ENCODE results near the gene TNFAIP8L1.

Gene TNFAIP8L1

DNA sequence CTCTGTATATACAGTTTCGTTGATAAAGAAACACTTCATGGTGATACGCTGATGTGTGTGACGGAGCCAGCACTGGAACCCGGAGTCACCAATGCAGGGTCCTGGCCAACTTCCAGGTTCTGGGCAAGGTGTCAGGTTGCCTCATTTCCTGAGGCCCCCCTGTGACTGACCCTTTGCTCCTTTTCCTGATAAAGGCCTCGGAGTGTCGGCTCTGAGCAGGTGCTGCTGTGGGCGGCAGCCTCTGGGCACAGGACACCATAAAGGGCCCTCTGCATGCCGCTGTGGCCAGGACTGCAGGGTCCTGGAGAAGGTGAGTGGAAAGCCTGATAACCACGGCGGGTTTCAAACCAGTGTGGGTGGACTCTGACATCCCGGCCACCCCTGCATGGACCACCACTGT is 48.1 kb downstream of the TNFAIP8L1 start:
- Histone ChIP-seq H3K36me3 (ENCODE audit: control insufficient read depth in 1 of 2, insufficient read depth in 2 of 2, low read length in 2 of 2) (peaks cover 38 to 95% of the 10 kb centered on the region in 2 donors), H3K4me1 (ENCODE audit: control insufficient read depth in 1 of 2, insufficient read depth in 2 of 2, low read length in 2 of 2) (no peaks in the 10 kb centered on the region), H3K9me3 (ENCODE audit: control insufficient read depth in 1 of 2, low read length in 2 of 2) (no peaks in the 10 kb centered on the region), H3K27me3 (ENCODE audit: low read depth, low read length) (no peaks in the 10 kb centered on the region), H3K4me3 (ENCODE audit: low read depth in 1 of 2, low read length in 2 of 2) (no peak overlapping the region), H3K27ac (ENCODE audit: low read length) (no peak overlapping the region)

GRCh38 chr19:4688587-4688986 is 49.3 kb downstream of the TNFAIP8L1 start:
- peaks cover 46 to 93% of the 10 kb centered on the region in 2 donors for H3K36me3 ChIP-seq (ENCODE audit: control insufficient read depth in 1 of 2, insufficient read depth in 2 of 2, low read length in 2 of 2)
- no peaks in the 10 kb centered on the region for H3K27me3 ChIP-seq (ENCODE audit: low read depth, low read length)
- no peak overlapping the region for H3K27ac ChIP-seq (ENCODE audit: low read length)
- no peaks in the 10 kb centered on the region for H3K9me3 ChIP-seq (ENCODE audit: control insufficient read depth in 1 of 2, low read length in 2 of 2)
- H3K4me1 ChIP-seq (ENCODE audit: control insufficient read depth in 1 of 2, insufficient read depth in 2 of 2, low read length in 2 of 2): no peaks in the 10 kb centered on the region
- H3K4me3 ChIP-seq (ENCODE audit: low read depth in 1 of 2, low read length in 2 of 2): no peak overlapping the region

DNA sequence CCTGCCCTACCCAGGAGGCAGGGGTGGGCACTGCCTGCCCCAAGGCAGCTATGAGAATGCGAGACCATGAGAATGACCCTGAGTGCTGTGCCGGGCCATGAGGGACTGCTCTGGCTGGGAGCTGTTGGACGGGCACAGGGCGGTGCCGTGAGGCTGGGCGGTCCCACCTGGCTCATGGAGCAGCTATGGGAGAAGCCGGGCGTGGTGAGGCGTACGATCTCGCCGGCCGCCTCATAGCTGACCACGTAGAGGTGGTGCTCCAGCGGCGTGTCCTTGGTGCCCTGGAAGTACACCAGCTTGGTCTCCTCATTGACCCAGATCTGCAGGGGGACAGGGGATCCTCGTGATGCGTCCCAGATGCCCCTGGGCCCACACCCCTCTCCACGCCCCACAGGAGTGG is 50.1 kb downstream of the TNFAIP8L1 start:
- no peak overlapping the region for H3K27ac ChIP-seq (ENCODE audit: low read length)
- peaks cover 48 to 93% of the 10 kb centered on the region in 2 donors for H3K36me3 ChIP-seq (ENCODE audit: control insufficient read depth in 1 of 2, insufficient read depth in 2 of 2, low read length in 2 of 2)
- H3K27me3 ChIP-seq (ENCODE audit: low read depth, low read length): no peaks in the 10 kb centered on the region
- H3K4me1 ChIP-seq (ENCODE audit: control insufficient read depth in 1 of 2, insufficient read depth in 2 of 2, low read length in 2 of 2): no peaks in the 10 kb centered on the region
- H3K9me3 ChIP-seq (ENCODE audit: control insufficient read depth in 1 of 2, low read length in 2 of 2): no peaks in the 10 kb centered on the region
- no peak overlapping the region for H3K4me3 ChIP-seq (ENCODE audit: low read depth in 1 of 2, low read length in 2 of 2)

GRCh38 chr19:4690361-4690760 is 51.0 kb downstream of the TNFAIP8L1 start:
- Histone ChIP-seq H3K4me3 (ENCODE audit: low read depth in 1 of 2, low read length in 2 of 2) (no peak overlapping the region), H3K36me3 (ENCODE audit: control insufficient read depth in 1 of 2, insufficient read depth in 2 of 2, low read length in 2 of 2) (peaks cover 47 to 93% of the 10 kb centered on the region in 2 donors), H3K27ac (ENCODE audit: low read length) (no peak overlapping the region), H3K27me3 (ENCODE audit: low read depth, low read length) (no peaks in the 10 kb centered on the region), H3K4me1 (ENCODE audit: control insufficient read depth in 1 of 2, insufficient read depth in 2 of 2, low read length in 2 of 2) (no peaks in the 10 kb centered on the region), H3K9me3 (ENCODE audit: control insufficient read depth in 1 of 2, low read length in 2 of 2) (no peaks in the 10 kb centered on the region)

DNA sequence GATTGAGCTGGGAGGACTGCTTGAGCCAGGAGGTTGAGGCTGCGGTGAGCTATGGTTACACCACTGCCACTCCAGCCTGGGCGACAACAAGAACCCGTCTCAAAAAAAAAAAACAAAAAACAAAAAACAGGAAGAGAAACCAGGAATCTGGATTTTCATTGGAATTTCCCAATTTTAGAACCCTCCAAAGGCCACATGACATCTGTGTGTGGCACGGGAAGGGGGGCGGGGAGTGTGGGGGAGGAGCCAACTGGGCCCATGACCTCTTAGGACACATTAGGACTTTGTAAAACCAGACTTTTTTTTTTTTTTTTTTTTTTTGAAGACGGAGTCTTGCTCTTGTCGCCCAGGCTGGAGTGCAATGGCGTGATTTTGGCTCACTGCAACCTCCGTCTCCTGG is 52.1 kb downstream of the TNFAIP8L1 start:
- H3K4me1 ChIP-seq (ENCODE audit: control insufficient read depth in 1 of 2, insufficient read depth in 2 of 2, low read length in 2 of 2): no peaks in the 10 kb centered on the region
- no peaks in the 10 kb centered on the region for H3K27me3 ChIP-seq (ENCODE audit: low read depth, low read length)
- peaks cover 47 to 86% of the 10 kb centered on the region in 2 donors for H3K36me3 ChIP-seq (ENCODE audit: control insufficient read depth in 1 of 2, insufficient read depth in 2 of 2, low read length in 2 of 2)
- no peak overlapping the region for H3K4me3 ChIP-seq (ENCODE audit: low read depth in 1 of 2, low read length in 2 of 2)
- H3K9me3 ChIP-seq (ENCODE audit: control insufficient read depth in 1 of 2, low read length in 2 of 2): no peaks in the 10 kb centered on the region
- H3K27ac ChIP-seq (ENCODE audit: low read length): no peak overlapping the region

GRCh38 chr19:4692251-4693077 is 53.1 kb downstream of the TNFAIP8L1 start:
- no peaks in the 10 kb centered on the region for H3K4me1 ChIP-seq (ENCODE audit: control insufficient read depth in 1 of 2, insufficient read depth in 2 of 2, low read length in 2 of 2)
- no peaks in the 10 kb centered on the region for H3K27me3 ChIP-seq (ENCODE audit: low read depth, low read length)
- peaks cover 43 to 84% of the 10 kb centered on the region in 2 donors for H3K36me3 ChIP-seq (ENCODE audit: control insufficient read depth in 1 of 2, insufficient read depth in 2 of 2, low read length in 2 of 2)
- no peak overlapping the region for H3K4me3 ChIP-seq (ENCODE audit: low read depth in 1 of 2, low read length in 2 of 2)
- no peaks in the 10 kb centered on the region for H3K9me3 ChIP-seq (ENCODE audit: control insufficient read depth in 1 of 2, low read length in 2 of 2)
- no peak overlapping the region for H3K27ac ChIP-seq (ENCODE audit: low read length)

DNA sequence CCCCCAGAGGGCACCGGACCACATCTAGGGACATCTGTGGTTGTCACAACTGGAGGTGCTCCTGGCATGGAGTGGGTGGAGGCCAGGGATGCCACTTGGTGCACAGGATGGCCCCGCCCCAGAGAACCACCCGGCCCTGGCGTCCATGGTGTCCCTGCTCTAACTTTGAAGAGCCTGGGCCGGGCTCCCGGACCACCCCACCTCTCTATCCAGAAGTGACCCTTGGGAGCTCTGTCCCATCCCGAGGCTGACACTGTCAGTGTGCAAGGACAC is 53.7 kb downstream of the TNFAIP8L1 start:
- no peak overlapping the region for H3K4me3 ChIP-seq (ENCODE audit: low read depth in 1 of 2, low read length in 2 of 2)
- H3K9me3 ChIP-seq (ENCODE audit: control insufficient read depth in 1 of 2, low read length in 2 of 2): no peaks in the 10 kb centered on the region
- no peaks in the 10 kb centered on the region for H3K27me3 ChIP-seq (ENCODE audit: low read depth, low read length)
- no peak overlapping the region for H3K27ac ChIP-seq (ENCODE audit: low read length)
- H3K4me1 ChIP-seq (ENCODE audit: control insufficient read depth in 1 of 2, insufficient read depth in 2 of 2, low read length in 2 of 2): no peaks in the 10 kb centered on the region
- H3K36me3 ChIP-seq (ENCODE audit: control insufficient read depth in 1 of 2, insufficient read depth in 2 of 2, low read length in 2 of 2): peaks cover 42 to 84% of the 10 kb centered on the region in 2 donors

DNA sequence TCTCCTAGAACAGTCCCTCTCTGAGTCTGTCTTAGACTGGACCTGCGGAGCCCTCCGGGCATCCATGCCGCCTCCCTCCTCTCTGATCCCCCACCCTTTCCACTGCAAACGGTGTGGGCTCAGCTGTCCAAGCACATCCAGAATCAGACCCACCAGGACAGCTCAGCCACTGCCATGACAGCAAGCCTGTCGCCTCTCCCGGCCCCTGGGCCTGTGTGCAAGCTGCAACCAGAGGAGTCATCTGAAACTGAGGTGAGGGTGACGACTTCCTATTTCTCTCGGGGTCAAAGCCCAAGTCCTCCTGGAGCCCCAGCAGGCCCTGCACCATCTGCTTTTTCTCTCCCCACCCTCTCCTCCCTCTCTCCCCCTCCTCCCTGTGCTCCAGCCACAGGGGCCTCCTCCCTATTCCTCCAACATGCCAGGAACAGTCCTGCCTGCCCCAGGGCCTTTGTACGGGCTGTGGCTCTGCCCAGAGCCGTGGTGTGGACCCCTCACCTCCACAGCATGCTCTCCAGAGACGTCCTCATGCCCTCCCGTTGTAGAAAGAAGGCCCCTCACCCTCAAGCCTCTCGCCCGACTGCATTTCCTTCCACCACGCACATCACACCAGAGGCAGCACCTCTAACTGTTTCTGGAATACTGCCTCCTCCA is 54.3 kb downstream of the TNFAIP8L1 start:
- no peak overlapping the region for H3K27ac ChIP-seq (ENCODE audit: low read length)
- H3K27me3 ChIP-seq (ENCODE audit: low read depth, low read length): no peaks in the 10 kb centered on the region
- no peaks in the 10 kb centered on the region for H3K9me3 ChIP-seq (ENCODE audit: control insufficient read depth in 1 of 2, low read length in 2 of 2)
- no peaks in the 10 kb centered on the region for H3K4me1 ChIP-seq (ENCODE audit: control insufficient read depth in 1 of 2, insufficient read depth in 2 of 2, low read length in 2 of 2)
- no peak overlapping the region for H3K4me3 ChIP-seq (ENCODE audit: low read depth in 1 of 2, low read length in 2 of 2)
- H3K36me3 ChIP-seq (ENCODE audit: control insufficient read depth in 1 of 2, insufficient read depth in 2 of 2, low read length in 2 of 2): peaks cover 42 to 84% of the 10 kb centered on the region in 2 donors

GRCh38 chr19:4694211-4694987 is 55.1 kb downstream of the TNFAIP8L1 start:
- Histone ChIP-seq H3K9me3 (ENCODE audit: control insufficient read depth in 1 of 2, low read length in 2 of 2) (no peaks in the 10 kb centered on the region), H3K4me1 (ENCODE audit: control insufficient read depth in 1 of 2, insufficient read depth in 2 of 2, low read length in 2 of 2) (no peaks in the 10 kb centered on the region), H3K27ac (ENCODE audit: low read length) (no peak overlapping the region), H3K4me3 (ENCODE audit: low read depth in 1 of 2, low read length in 2 of 2) (no peak overlapping the region), H3K27me3 (ENCODE audit: low read depth, low read length) (no peaks in the 10 kb centered on the region), H3K36me3 (ENCODE audit: control insufficient read depth in 1 of 2, insufficient read depth in 2 of 2, low read length in 2 of 2) (peaks cover 42 to 82% of the 10 kb centered on the region in 2 donors)

- Histone ChIP-seq H3K4me1 (ENCODE audit: control insufficient read depth in 1 of 2, insufficient read depth in 2 of 2, low read length in 2 of 2) (no peaks in the 10 kb centered on the region), H3K27ac (ENCODE audit: low read length) (no peak overlapping the region), H3K4me3 (ENCODE audit: low read depth in 1 of 2, low read length in 2 of 2) (no peak overlapping the region)
Observed at GRCh38 chr19:4695224-4695731, 56.0 kb downstream of the TNFAIP8L1 start.

DNA sequence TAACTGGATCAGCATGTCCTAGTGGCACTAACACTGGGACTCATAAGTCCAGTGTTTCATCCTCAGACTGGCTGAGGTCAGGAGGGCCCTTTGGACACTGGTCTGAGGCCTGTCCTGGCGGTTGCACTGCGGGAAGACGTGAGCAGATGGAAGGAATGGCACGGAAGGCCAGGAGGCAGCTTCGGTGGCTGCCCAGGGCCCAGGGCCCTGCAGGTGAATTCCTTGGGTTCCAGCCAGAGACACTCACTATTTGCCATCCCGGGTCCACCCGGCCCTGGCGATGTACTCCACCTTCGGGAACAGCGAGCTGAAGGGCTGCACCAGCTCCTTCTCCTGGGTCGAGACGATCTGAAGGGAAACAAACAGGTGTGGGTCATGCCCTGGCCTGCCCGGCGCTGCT is 58.0 kb downstream of the TNFAIP8L1 start:
- Histone ChIP-seq H3K4me1 (ENCODE audit: control insufficient read depth in 1 of 2, insufficient read depth in 2 of 2, low read length in 2 of 2) (no peaks in the 10 kb centered on the region), H3K36me3 (ENCODE audit: control insufficient read depth in 1 of 2, insufficient read depth in 2 of 2, low read length in 2 of 2) (peaks cover 44 to 86% of the 10 kb centered on the region in 2 donors), H3K27me3 (ENCODE audit: low read depth, low read length) (no peaks in the 10 kb centered on the region), H3K4me3 (ENCODE audit: low read depth in 1 of 2, low read length in 2 of 2) (no peak overlapping the region), H3K27ac (ENCODE audit: low read length) (no peak overlapping the region), H3K9me3 (ENCODE audit: control insufficient read depth in 1 of 2, low read length in 2 of 2) (no peaks in the 10 kb centered on the region)

More at GRCh38 chr19:4695224-4695731, 56.0 kb downstream of the TNFAIP8L1 start:
- peaks cover 38 to 82% of the 10 kb centered on the region in 2 donors for H3K36me3 ChIP-seq (ENCODE audit: control insufficient read depth in 1 of 2, insufficient read depth in 2 of 2, low read length in 2 of 2)
- no peaks in the 10 kb centered on the region for H3K27me3 ChIP-seq (ENCODE audit: low read depth, low read length)
- H3K9me3 ChIP-seq (ENCODE audit: control insufficient read depth in 1 of 2, low read length in 2 of 2): no peaks in the 10 kb centered on the region
